Calu3 (cell line): ENCODE data around the gene MBD4. TPM values are rescaled to one million over a fixed set of nuclear protein-coding genes. Genes with fewer than 3 reads are reported as not detected.

ENCODE experiments used
- BruUV-seq: library from RNA; stranded (reverse); fragments of 400-500 nt; replicated peaks from 2 replicates; lab custom pipeline; 2021; lab: Mats Ljungman, UMichigan
- CTCF ChIA-PET: fragments of 300-600 bp; sonication (Branson Sonifier 250); formaldehyde crosslinking; loops from one replicate; lab custom pipeline; 2022; ENCODE audit warnings: antibody characterized with exemption; lab: Charles Lee
- DNase-seq: peaks from one replicate; pipeline ENCODE4 v3.0.0; 2022
- H3K27ac Mint-ChIP-seq: one replicate; pipeline ENCODE4 v1.8.0; 2022; ENCODE audit warnings: mixed read lengths; ENCODE audit not compliant: unreplicated experiment
- H3K27me3 Mint-ChIP-seq: one replicate; pipeline ENCODE4 v1.8.0; 2022; ENCODE audit warnings: mixed read lengths; ENCODE audit not compliant: unreplicated experiment
- H3K36me3 Mint-ChIP-seq: one replicate; pipeline ENCODE4 v1.8.0; 2022; ENCODE audit warnings: mild to moderate bottlenecking, moderate library complexity, mixed read lengths; ENCODE audit not compliant: insufficient read depth, unreplicated experiment
- H3K4me1 Mint-ChIP-seq: one replicate; pipeline ENCODE4 v1.8.0; 2022; ENCODE audit warnings: mild to moderate bottlenecking, low read depth, mixed read lengths; ENCODE audit not compliant: unreplicated experiment
- H3K4me3 Mint-ChIP-seq: one replicate; pipeline ENCODE4 v1.8.0; 2022; ENCODE audit warnings: mild to moderate bottlenecking, low read depth, moderate library complexity, mixed read lengths; ENCODE audit not compliant: unreplicated experiment
- H3K9me3 Mint-ChIP-seq: one replicate; pipeline ENCODE4 v1.8.0; 2022; ENCODE audit warnings: low read depth, mixed read lengths; ENCODE audit not compliant: unreplicated experiment
- intact Hi-C: fragments of 100-400 bp; cut with micrococcal nuclease; formaldehyde crosslinking; loops from one replicate; pipeline ENCODE4 v1.10.0; 2022; ENCODE audit not compliant: unreplicated experiment
- total RNA-seq: library from RNA; stranded (reverse); gene quantifications from 2 replicates; pipeline ENCODE4 v1.2.3, GENCODE V29; 2022
- TF ChIP-seq, protein P1 (sequence below): fragments of 200-600 bp; IDR thresholded peaks from one replicate; pipeline ENCODE4 v1.8.0; 2022; ENCODE audit warnings: antibody characterized with exemption; ENCODE audit not compliant: unreplicated experiment

Gene MBD4
- total RNA-seq, 1 experiment from 2014 or later: 52.3 TPM

- H3K4me1 Mint-ChIP-seq: peaks cover 37% of the 10 kb centered on the region
- no peak for DNase-seq
- no peaks in the 10 kb centered on the region for H3K36me3 Mint-ChIP-seq
- no peak overlapping the region for H3K4me3 Mint-ChIP-seq
- no TSS peak for BruUV-seq
- TF ChIP-seq, protein P1, sequence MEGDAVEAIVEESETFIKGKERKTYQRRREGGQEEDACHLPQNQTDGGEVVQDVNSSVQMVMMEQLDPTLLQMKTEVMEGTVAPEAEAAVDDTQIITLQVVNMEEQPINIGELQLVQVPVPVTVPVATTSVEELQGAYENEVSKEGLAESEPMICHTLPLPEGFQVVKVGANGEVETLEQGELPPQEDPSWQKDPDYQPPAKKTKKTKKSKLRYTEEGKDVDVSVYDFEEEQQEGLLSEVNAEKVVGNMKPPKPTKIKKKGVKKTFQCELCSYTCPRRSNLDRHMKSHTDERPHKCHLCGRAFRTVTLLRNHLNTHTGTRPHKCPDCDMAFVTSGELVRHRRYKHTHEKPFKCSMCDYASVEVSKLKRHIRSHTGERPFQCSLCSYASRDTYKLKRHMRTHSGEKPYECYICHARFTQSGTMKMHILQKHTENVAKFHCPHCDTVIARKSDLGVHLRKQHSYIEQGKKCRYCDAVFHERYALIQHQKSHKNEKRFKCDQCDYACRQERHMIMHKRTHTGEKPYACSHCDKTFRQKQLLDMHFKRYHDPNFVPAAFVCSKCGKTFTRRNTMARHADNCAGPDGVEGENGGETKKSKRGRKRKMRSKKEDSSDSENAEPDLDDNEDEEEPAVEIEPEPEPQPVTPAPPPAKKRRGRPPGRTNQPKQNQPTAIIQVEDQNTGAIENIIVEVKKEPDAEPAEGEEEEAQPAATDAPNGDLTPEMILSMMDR: no peak
- CTCF ChIA-PET: interaction anchor here (0.5 kb wide), 1 partner anchor 15 kb away, joined by 5 read pairs; no protein-coding TSS in a partner anchor
- no peaks in the 10 kb centered on the region for H3K27me3 Mint-ChIP-seq
- intact Hi-C loops: no loop called here
- no peaks in the 10 kb centered on the region for H3K9me3 Mint-ChIP-seq
- no peak overlapping the region for H3K27ac Mint-ChIP-seq
These were observed 28.8 kb downstream of the MBD4 start for GRCh38 chr3:129410971-129411370.

DNA sequence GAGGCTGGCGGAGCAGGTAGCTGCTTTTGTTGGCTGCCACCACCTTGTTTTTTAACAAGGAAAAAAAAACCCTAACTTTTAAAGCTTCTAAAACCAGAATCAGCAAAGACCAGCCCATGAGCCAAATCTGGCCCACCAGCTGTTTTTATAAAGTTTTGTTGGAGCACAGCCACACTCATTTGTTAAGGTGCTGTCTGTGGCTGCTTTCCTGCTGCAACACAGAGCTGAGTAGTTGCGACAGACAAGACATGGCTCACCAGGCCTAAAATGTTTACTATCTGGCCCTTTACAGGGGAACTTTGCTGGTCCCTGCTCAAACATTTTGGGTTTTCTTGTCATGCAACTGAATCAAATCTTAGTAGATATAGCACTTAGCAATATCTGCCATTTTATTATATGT is 30.2 kb downstream of the MBD4 start:
- H3K4me3 Mint-ChIP-seq: no peak overlapping the region
- H3K4me1 Mint-ChIP-seq: peaks cover 25% of the 10 kb centered on the region
- H3K9me3 Mint-ChIP-seq: no peaks in the 10 kb centered on the region
- TF ChIP-seq, protein P1: no peak
- intact Hi-C loops: no loop called here
- H3K27me3 Mint-ChIP-seq: no peaks in the 10 kb centered on the region
- CTCF ChIA-PET: interaction anchor here (0.6 kb wide), 1 partner anchor 74 kb away, joined by 3 read pairs; no protein-coding TSS in a partner anchor
- no peak overlapping the region for H3K27ac Mint-ChIP-seq
- no peaks in the 10 kb centered on the region for H3K36me3 Mint-ChIP-seq
- DNase-seq: no peak
- no TSS peak for BruUV-seq

GRCh38 chr3:129404610-129405009 is 35.1 kb downstream of the MBD4 start:
- Mint-ChIP-seq H3K4me1 (no peaks in the 10 kb centered on the region), H3K4me3 (no peak overlapping the region), H3K27ac (no peak overlapping the region), H3K9me3 (no peaks in the 10 kb centered on the region), H3K27me3 (no peaks in the 10 kb centered on the region), H3K36me3 (peaks cover 3% of the 10 kb centered on the region)
- no peak for DNase-seq
- BruUV-seq: no TSS peak
- CTCF ChIA-PET: interaction anchor here (0.7 to 1.6 kb wide), 2 partner anchors 24 to 222 kb away, joined by 5 to 7 read pairs; partner anchors contain the start of gene EFCAB12
- intact Hi-C loops: no loop called here
- TF ChIP-seq, protein P1: no peak

GRCh38 chr3:129404130-129404529 is 35.6 kb downstream of the MBD4 start:
- Mint-ChIP-seq H3K9me3 (no peaks in the 10 kb centered on the region), H3K4me1 (no peaks in the 10 kb centered on the region), H3K27ac (no peak overlapping the region), H3K4me3 (no peak overlapping the region), H3K36me3 (peaks cover 8% of the 10 kb centered on the region), H3K27me3 (no peaks in the 10 kb centered on the region)
- DNase-seq: no peak
- intact Hi-C loops: no loop called here
- TF ChIP-seq, protein P1: no peak
- no TSS peak for BruUV-seq
- CTCF ChIA-PET: interaction anchor here (1.0 kb wide), 1 partner anchor 21 kb away, joined by 3 read pairs; no protein-coding TSS in a partner anchor
